RWPE2 (cell line): ENCODE data around the gene SPEN.

Experiments
- ATAC-seq: fragments of 200-7000 bp; cut with Tn5 transposase; 3 replicates; pipeline ENCODE4 v1.9.1; 2021; ENCODE audit warnings: low read depth
- DNase-seq: peaks from one replicate; pipeline ENCODE4 v3.0.0-alpha.2; 2020; ENCODE audit warnings: low spot score
- H3K27ac ChIP-seq: fragments of 450-650 bp; 2 replicates; pipeline ENCODE4 v1.5.1; 2017; ENCODE audit warnings: mild to moderate bottlenecking; ENCODE audit not compliant: poor library complexity, severe bottlenecking
- H3K27me3 ChIP-seq: fragments of 250-450 bp; sonication (Bioruptor Pico); 2 replicates; pipeline ENCODE4 v1.5.1; 2021; ENCODE audit warnings: mild to moderate bottlenecking, moderate library complexity; ENCODE audit not compliant: insufficient read depth, poor library complexity, severe bottlenecking
- H3K36me3 ChIP-seq: fragments of 250-450 bp; sonication (Bioruptor Pico); 2 replicates; pipeline ENCODE4 v1.5.1; 2020; ENCODE audit warnings: low read depth, mild to moderate bottlenecking, moderate library complexity
- H3K4me1 ChIP-seq: fragments of 250-450 bp; sonication (Bioruptor Pico); 2 replicates; pipeline ENCODE4 v1.5.1; 2021; ENCODE audit warnings: mild to moderate bottlenecking, moderate library complexity; ENCODE audit not compliant: insufficient read depth, poor library complexity, severe bottlenecking
- H3K4me3 ChIP-seq: fragments of 250-450 bp; sonication (Bioruptor Pico); 2 replicates; pipeline ENCODE4 v1.5.1; 2021; ENCODE audit warnings: mild to moderate bottlenecking, moderate library complexity; ENCODE audit not compliant: severe bottlenecking
- H3K9me3 ChIP-seq: fragments of 250-450 bp; sonication (Bioruptor Pico); 2 replicates; pipeline ENCODE4 v1.5.1; 2021; ENCODE audit warnings: mild to moderate bottlenecking, moderate library complexity; ENCODE audit not compliant: severe bottlenecking
- TF ChIP-seq, protein P1 (sequence below): fragments of 450-650 bp; IDR thresholded peaks from one replicate; pipeline ENCODE4 v1.5.1; 2017; ENCODE audit warnings: mild to moderate bottlenecking, moderate library complexity; ENCODE audit not compliant: poor library complexity, severe bottlenecking

SPEN gene

DNA sequence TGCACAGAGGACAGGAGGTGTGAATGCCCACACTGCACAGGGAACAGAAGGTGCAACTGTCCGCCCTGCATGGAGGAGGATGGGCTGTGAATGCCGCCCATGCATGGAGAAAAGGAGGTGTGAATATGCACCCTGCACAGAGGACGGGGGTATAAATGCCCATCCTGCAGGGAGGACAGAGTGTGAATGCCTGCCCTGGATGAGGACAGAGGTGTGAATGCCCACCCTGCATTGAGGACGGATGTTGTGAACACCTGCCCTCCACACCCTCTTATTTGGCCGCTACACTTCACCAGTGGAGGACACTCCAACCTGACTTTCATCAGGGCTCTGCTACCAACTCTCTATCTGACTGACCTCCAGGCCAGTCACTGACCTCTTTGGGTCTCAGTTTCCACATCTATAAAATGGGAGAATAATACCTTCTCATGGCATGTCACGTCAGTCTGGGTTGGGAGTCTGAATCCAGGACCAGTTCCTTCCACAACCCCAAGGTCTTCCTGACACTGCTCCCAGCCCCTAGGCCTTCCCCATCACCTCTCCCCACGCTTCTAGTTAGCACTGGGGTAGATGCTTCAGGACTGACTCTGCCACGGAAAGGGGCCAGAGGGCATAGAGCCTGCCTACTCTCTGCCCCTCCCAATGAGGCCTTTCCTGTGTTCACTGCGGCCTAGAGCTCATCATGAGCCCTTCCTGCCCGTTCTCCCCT, 100.0 kb downstream of the SPEN start:
- Histone ChIP-seq H3K27me3 (no peaks in the 10 kb centered on the region), H3K27ac (peak overlapping the region; percentile 99), H3K36me3 (peaks cover 40% of the 10 kb centered on the region), H3K4me1 (peaks cover 42% of the 10 kb centered on the region), H3K9me3 (no peaks in the 10 kb centered on the region), H3K4me3 (no peak overlapping the region)
- no peak for ATAC-seq
- TF ChIP-seq, protein P1, sequence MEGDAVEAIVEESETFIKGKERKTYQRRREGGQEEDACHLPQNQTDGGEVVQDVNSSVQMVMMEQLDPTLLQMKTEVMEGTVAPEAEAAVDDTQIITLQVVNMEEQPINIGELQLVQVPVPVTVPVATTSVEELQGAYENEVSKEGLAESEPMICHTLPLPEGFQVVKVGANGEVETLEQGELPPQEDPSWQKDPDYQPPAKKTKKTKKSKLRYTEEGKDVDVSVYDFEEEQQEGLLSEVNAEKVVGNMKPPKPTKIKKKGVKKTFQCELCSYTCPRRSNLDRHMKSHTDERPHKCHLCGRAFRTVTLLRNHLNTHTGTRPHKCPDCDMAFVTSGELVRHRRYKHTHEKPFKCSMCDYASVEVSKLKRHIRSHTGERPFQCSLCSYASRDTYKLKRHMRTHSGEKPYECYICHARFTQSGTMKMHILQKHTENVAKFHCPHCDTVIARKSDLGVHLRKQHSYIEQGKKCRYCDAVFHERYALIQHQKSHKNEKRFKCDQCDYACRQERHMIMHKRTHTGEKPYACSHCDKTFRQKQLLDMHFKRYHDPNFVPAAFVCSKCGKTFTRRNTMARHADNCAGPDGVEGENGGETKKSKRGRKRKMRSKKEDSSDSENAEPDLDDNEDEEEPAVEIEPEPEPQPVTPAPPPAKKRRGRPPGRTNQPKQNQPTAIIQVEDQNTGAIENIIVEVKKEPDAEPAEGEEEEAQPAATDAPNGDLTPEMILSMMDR, result no peak
- no peak for DNase-seq

- no peak overlapping the region for H3K4me3 ChIP-seq
- no peaks in the 10 kb centered on the region for H3K9me3 ChIP-seq
- peak overlapping the region; percentile 99 for H3K27ac ChIP-seq
- no peak for DNase-seq
- no peak for ATAC-seq
- TF ChIP-seq, protein P1, result no peak
- H3K36me3 ChIP-seq, result peaks cover 34% of the 10 kb centered on the region
- no peaks in the 10 kb centered on the region for H3K27me3 ChIP-seq
- H3K4me1 ChIP-seq, result peaks cover 46% of the 10 kb centered on the region
These were observed 100.6 kb downstream of the SPEN start for GRCh38 chr1:15948091-15948591.

DNA sequence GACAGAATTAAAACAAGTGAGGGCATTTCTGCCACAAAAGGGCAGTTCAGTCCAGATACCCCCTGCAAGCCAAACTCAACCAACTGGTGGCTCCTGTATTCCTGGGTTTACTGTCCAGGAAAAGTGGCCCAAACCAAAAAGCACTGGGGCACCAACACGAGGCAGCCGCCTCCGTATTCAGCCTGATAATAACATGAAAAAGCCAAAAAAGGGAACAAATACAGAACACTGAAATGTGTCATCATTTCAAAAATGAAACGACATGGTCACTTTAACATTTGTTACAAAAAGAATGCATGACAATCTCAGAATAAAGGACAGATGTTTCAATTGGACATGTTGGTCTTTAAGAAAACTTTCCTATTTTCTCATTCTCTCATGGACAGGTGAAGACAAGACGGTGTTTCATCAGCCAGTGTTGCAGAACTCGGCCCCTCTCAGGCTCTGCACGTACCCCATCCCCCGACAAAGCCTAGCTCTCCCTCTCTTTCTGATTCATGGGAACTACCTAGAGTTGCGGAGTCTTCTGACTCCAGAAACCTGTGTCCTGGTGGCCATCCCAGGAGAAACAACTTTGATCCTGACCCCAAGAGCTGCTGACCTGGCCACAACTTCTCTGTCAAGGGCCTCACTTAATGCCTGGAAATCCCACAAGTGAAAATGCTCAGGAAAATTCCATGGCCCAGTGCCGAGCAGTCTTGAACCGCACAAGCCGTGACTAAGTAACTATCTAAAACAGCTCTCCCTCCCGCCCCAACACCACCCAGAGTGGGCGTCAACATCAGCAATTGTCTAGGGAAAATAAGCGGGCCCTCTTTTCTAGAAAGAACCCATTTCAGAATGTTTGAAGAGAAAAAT, 101.3 kb downstream of the SPEN start:
- no peaks in the 10 kb centered on the region for H3K27me3 ChIP-seq
- peak overlapping the region; percentile 99 for H3K27ac ChIP-seq
- DNase-seq (no peak), ATAC-seq (peak; percentile 53)
- TF ChIP-seq, protein P1, result no peak
- no peaks in the 10 kb centered on the region for H3K9me3 ChIP-seq
- H3K36me3 ChIP-seq, result peaks cover 30% of the 10 kb centered on the region
- H3K4me3 ChIP-seq, result no peak overlapping the region
- H3K4me1 ChIP-seq, result peaks cover 53% of the 10 kb centered on the region

- DNase-seq (peak; percentile 98), ATAC-seq (peak; percentile 76)
- Histone ChIP-seq H3K27me3 (no peaks in the 10 kb centered on the region), H3K4me1 (peaks cover 58% of the 10 kb centered on the region), H3K27ac (peak overlapping the region; percentile 99), H3K4me3 (no peak overlapping the region), H3K9me3 (no peaks in the 10 kb centered on the region), H3K36me3 (peaks cover 24% of the 10 kb centered on the region)
- TF ChIP-seq, protein P1, result no peak
These were observed 102.1 kb downstream of the SPEN start for GRCh38 chr1:15949453-15950245.
